Chondrocyte (in vitro differentiated cells): ENCODE data around the gene NFATC3. TPM values are rescaled to one million over a fixed set of nuclear protein-coding genes. Genes with fewer than 3 reads are reported as not detected.

ENCODE experiments used
- DNase-seq: peaks from one replicate; pipeline ENCODE4 v3.0.0; 2021; ENCODE audit warnings: mixed read lengths, low spot score
- H3K27ac Mint-ChIP-seq: one replicate; pipeline ENCODE4 v1.8.0; 2021; ENCODE audit warnings: mild to moderate bottlenecking, moderate library complexity, mixed read lengths; ENCODE audit not compliant: unreplicated experiment
- H3K27me3 Mint-ChIP-seq: 2 replicates; pipeline ENCODE4 v1.8.0; 2021; ENCODE audit warnings: low read depth, mixed read lengths
- H3K36me3 Mint-ChIP-seq: 2 replicates; pipeline ENCODE4 v1.8.0; 2021; ENCODE audit warnings: low read depth, mixed read lengths
- H3K4me1 Mint-ChIP-seq: 2 replicates; pipeline ENCODE4 v1.8.0; 2021; ENCODE audit warnings: low read depth, mild to moderate bottlenecking, mixed read lengths
- H3K4me3 Mint-ChIP-seq: one replicate; pipeline ENCODE4 v1.8.0; 2021; ENCODE audit warnings: mild to moderate bottlenecking, moderate library complexity, mixed read lengths; ENCODE audit not compliant: unreplicated experiment
- H3K9me3 Mint-ChIP-seq: 2 replicates; pipeline ENCODE4 v1.8.0; 2021; ENCODE audit warnings: low read depth, mixed read lengths
- CTCF ChIP-seq: fragments of 200-600 bp; sonication (generic); IDR thresholded peaks from 2 replicates; pipeline ENCODE4 v1.5.0; 2021; ENCODE audit warnings: antibody characterized with exemption, mild to moderate bottlenecking, moderate library complexity
- microRNA-seq: library from miRNA; unstranded; fragments of <30 nt; microRNA quantifications from one replicate; pipeline ENCODE4 v1.2.0, GENCODE V29; 2020; ENCODE audit warnings: borderline number of aligned reads
- total RNA-seq: library from RNA; stranded (reverse); gene quantifications from 3 replicates; pipeline ENCODE4 v1.2.1, GENCODE V29; 2021

The NFATC3 gene
- total RNA-seq, 1 donor from 2014 or later, result 37.7 TPM

GRCh38 chr16:68274441-68274840, 189.3 kb downstream of the NFATC3 start:
- Mint-ChIP-seq H3K4me1 (peaks cover 22% of the 10 kb centered on the region), H3K27me3 (no peaks in the 10 kb centered on the region), H3K27ac (no peak overlapping the region), H3K36me3 (peaks cover 3% of the 10 kb centered on the region), H3K4me3 (no peak overlapping the region), H3K9me3 (no peaks in the 10 kb centered on the region)
- no peak for TF ChIP-seq CTCF
- no peak for DNase-seq

GRCh38 chr16:68275611-68276191, 190.5 kb downstream of the NFATC3 start:
- H3K4me3 Mint-ChIP-seq, result no peak overlapping the region
- TF ChIP-seq CTCF, result no peak
- H3K36me3 Mint-ChIP-seq, result peaks cover 6% of the 10 kb centered on the region
- no peak for DNase-seq
- peaks cover 14% of the 10 kb centered on the region for H3K4me1 Mint-ChIP-seq
- no peaks in the 10 kb centered on the region for H3K27me3 Mint-ChIP-seq
- H3K9me3 Mint-ChIP-seq, result no peaks in the 10 kb centered on the region
- peak overlapping the region; percentile 57 for H3K27ac Mint-ChIP-seq

DNA sequence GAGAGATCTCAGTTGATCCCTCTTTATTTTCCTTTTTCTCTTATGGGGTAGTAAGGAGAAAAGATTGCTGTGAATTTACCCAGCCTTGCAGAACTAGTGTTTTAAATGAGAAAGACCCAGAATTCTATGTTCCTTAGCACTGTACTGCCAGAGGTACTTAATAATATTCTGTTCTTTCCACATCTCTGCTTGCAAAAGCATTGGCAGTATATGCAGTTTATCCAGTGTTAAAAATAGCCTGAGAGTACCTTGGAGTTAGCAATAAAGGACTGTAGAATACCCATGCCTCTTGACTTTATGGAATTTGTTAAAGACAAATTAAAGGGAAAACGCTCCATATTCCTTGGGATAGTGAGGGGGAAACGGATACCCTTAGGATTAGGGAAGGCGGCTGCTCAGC, 191.1 kb downstream of the NFATC3 start:
- Mint-ChIP-seq H3K27ac (peak overlapping the region; percentile 57), H3K4me3 (no peak overlapping the region), H3K36me3 (peaks cover 6% of the 10 kb centered on the region), H3K9me3 (no peaks in the 10 kb centered on the region), H3K27me3 (no peaks in the 10 kb centered on the region), H3K4me1 (peaks cover 14% of the 10 kb centered on the region)
- DNase-seq, result no peak
- TF ChIP-seq CTCF, result no peak

Small RNAs within 50 kb of the gene (microRNA-seq; reads per million reads assigned to microRNA genes)
- gene MIR6773, result not detected

Other genes starting within 250 kb of the NFATC3 start
- 25.3 to 26.3 TPM (median 25.7 TPM) in 3 replicates for gene THAP11, start 243.1 kb upstream of the NFATC3 start, total RNA-seq
- gene NUTF2, start 238.4 kb upstream of the NFATC3 start, total RNA-seq, result 131 to 147 TPM (median 135 TPM) in 3 replicates
- gene CENPT, start 237.7 kb upstream of the NFATC3 start, total RNA-seq, result 50.5 to 58.3 TPM (median 52.8 TPM) in 3 replicates
- 67.6 to 77.2 TPM (median 67.9 TPM) in 3 replicates for gene EDC4, start 212.3 kb upstream of the NFATC3 start, total RNA-seq
- gene NRN1L, start 200.5 kb upstream of the NFATC3 start, total RNA-seq, result 0.57 TPM in 1 of 3 replicates, not detected in the others
- 33.1 to 38.9 TPM (median 35.9 TPM) in 3 replicates for gene PSKH1, start 192.1 kb upstream of the NFATC3 start, total RNA-seq
- not detected in 3 replicates for gene CTRL, start 153.5 kb upstream of the NFATC3 start, total RNA-seq
- gene PSMB10, start 148.5 kb upstream of the NFATC3 start, total RNA-seq, result 30.1 to 43.2 TPM (median 33.9 TPM) in 3 replicates
- gene LCAT, start 141.2 kb upstream of the NFATC3 start, total RNA-seq, result 35.8 to 43.1 TPM (median 38.2 TPM) in 3 replicates
- gene SLC12A4, start 116.7 kb upstream of the NFATC3 start, total RNA-seq, result 117 to 138 TPM (median 132 TPM) in 3 replicates
- gene DPEP3, start 104.9 kb upstream of the NFATC3 start, total RNA-seq, result not detected in 3 replicates
- gene DPEP2, start 85.9 kb upstream of the NFATC3 start, total RNA-seq, result not detected in 3 replicates
- gene DPEP2NB, start 69.5 kb upstream of the NFATC3 start, total RNA-seq, result not detected in 3 replicates
- gene DDX28, start 62.1 kb upstream of the NFATC3 start, total RNA-seq, result 5.8 to 6.7 TPM (median 6.6 TPM) in 3 replicates
- gene DUS2, start 62.1 kb upstream of the NFATC3 start, total RNA-seq, result 12.2 to 15.9 TPM (median 12.7 TPM) in 3 replicates
- gene ESRP2, start 150.8 kb downstream of the NFATC3 start, total RNA-seq, result 0.42 to 0.44 TPM in 2 of 3 replicates, not detected in the other
- gene PLA2G15, start 160.0 kb downstream of the NFATC3 start, total RNA-seq, result 24.5 to 29.6 TPM (median 28.0 TPM) in 3 replicates
- 49.5 to 57.3 TPM (median 55.9 TPM) in 3 replicates for gene SLC7A6, start 179.2 kb downstream of the NFATC3 start, total RNA-seq
- gene SLC7A6OS, start 225.6 kb downstream of the NFATC3 start, total RNA-seq, result 9.5 to 12.7 TPM (median 11.8 TPM) in 3 replicates
- gene PRMT7, start 225.6 kb downstream of the NFATC3 start, total RNA-seq, result 25.1 to 41.8 TPM (median 26.7 TPM) in 3 replicates